Measurements from ENCODE around the gene C1orf198.
"Not testable (repeated sequence)": the region's sequence is repeated elsewhere in the genome, so short reads cannot be mapped to it uniquely, and the experiment has no call there.

The C1orf198 gene

GRCh38 chr1:230860617-230861384 is 7.5 kb downstream of the C1orf198 start:
- DNase-seq (ENCODE audit: low spot score): no peak

GRCh38 chr1:230858918-230859729 is 9.2 kb downstream of the C1orf198 start:
- DNase-seq (ENCODE audit: low spot score): no peak

DNA sequence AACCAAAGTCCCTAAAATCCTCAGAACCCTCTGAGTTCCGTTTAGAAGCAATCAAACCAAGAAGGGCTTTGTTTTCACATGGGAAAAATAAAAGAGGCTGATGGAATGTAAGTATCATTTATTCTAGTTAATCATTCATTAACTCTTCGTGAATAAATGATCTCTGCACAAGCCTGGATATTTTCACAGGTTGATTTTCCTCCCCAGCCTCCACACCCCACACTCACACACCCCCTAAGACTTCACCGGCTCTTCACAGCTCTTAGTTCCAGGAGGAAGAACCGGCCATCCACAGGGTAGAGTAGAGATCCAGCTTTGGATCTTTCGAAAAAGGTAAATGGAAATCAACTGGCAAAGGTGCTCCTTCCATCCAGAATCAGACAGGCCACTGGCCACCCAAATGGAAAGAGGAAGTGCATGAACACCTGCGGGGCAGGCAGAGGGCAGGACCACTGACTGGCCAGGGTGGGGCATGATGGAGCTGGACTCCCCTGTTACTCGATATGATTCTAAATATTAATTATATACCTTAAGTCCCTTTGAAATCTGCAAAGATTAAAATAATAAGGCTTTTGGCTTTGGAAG is 10.0 kb downstream of the C1orf198 start:
- DNase-seq (ENCODE audit: low spot score): no peak

DNA sequence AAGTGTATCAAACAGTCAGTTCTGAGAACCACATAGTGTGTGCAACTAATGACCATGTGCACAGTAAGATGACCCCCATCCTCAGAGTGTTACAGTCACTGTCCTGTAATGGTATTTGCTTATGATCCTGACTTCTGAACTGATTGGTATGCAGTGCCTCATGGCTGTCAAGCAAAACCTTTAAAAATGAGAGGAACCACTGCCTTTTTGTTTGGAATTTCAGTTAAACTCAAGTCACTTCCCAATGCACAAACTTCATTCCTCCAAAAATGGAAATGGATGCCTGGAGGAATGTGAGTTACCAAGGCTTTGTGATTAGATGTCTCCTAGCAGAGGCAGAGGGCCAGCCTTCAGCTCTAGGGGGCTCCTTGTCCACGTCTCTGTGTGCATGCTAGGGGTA is 10.5 kb downstream of the C1orf198 start:
- no peak for DNase-seq (ENCODE audit: low spot score)

GRCh38 chr1:230857077-230857476 is 11.2 kb downstream of the C1orf198 start:
- DNase-seq (ENCODE audit: low spot score): no peak

GRCh38 chr1:230855886-230856285 is 12.4 kb downstream of the C1orf198 start:
- DNase-seq (ENCODE audit: low spot score): no peak

- no peak for DNase-seq (ENCODE audit: low spot score)
These were observed 13.9 kb downstream of the C1orf198 start for GRCh38 chr1:230854423-230854822.

GRCh38 chr1:230853731-230854130 is 14.6 kb downstream of the C1orf198 start:
- no peak for DNase-seq (ENCODE audit: low spot score)

- no peak for DNase-seq (ENCODE audit: low spot score)
These were observed 15.4 kb downstream of the C1orf198 start for GRCh38 chr1:230852959-230853358.

- no peak for DNase-seq (ENCODE audit: low spot score)
These were observed 17.0 kb downstream of the C1orf198 start for GRCh38 chr1:230851291-230851691.

DNA sequence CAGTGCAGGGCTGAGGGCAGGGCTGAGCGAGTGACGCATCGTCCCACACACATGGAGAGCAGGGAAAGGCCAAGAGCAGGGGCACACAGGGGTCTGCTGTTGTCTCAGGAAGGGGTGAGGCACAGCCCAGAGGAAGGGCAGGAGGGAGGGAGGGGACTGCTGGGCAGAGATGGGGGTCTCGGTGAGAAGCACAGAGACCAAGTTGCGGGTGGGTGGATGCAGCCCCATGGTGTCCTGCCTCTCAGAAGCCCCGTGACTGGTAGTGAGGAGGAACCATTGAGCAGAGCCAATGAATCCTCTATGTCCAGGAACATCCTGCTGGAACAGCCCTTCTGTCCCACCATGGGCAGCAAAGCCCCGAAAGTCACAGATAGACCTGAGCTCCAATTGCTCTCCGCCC is 17.8 kb downstream of the C1orf198 start:
- no peak for DNase-seq (ENCODE audit: low spot score)

- no peak for DNase-seq (ENCODE audit: low spot score)
These were observed 18.7 kb downstream of the C1orf198 start for GRCh38 chr1:230849451-230850224.

- DNase-seq (ENCODE audit: low spot score): no peak
These were observed 20.1 kb downstream of the C1orf198 start for GRCh38 chr1:230848235-230848634.

DNA sequence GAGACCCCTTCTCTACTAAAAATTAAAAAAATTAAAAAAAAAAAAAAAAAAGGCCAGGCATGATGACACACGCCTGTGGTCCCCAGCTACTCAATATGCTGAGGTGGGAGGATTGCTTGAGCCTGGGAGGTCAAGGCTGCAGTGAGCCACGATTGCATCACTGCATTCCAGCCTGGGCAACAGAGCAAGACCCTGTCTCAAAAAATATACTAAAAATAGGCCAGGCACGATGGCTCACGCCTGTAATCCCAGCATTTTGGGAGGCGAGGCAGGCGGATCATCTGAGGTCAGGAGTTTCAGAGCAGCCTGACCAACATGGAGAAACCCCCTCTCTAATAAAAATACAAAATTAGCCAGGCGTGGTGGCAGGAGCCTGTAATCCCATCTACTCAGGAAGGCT is 23.1 kb downstream of the C1orf198 start:
- not testable (repeated sequence) for DNase-seq (ENCODE audit: low spot score)

- DNase-seq (ENCODE audit: low spot score): no peak
These were observed 23.8 kb downstream of the C1orf198 start for GRCh38 chr1:230844561-230844960.

GRCh38 chr1:230843503-230844309 is 24.6 kb downstream of the C1orf198 start:
- no peak for DNase-seq (ENCODE audit: low spot score)

DNA sequence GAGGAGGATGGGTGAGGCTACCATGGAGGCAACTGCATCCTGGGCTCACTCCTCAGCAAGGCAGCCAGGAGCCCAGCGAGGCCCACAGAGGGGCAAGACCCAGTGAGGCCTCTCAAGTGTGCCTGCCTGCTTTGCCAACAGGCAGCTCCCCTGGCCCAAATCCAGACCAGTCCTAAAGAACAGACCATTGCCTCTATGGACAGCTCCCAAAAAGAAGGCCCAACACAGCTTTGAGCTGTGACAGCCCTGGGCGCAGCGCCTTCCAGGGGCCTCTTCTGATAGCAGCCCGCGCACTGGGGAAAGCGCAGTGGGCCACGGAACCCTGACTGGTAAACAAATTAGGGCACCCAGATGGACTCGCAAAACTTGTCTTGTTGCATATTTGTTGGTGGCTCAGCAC is 25.5 kb downstream of the C1orf198 start:
- no peak for DNase-seq (ENCODE audit: low spot score)

GRCh38 chr1:230839173-230839572 is 29.1 kb downstream of the C1orf198 start:
- DNase-seq (ENCODE audit: low spot score): no peak

DNA sequence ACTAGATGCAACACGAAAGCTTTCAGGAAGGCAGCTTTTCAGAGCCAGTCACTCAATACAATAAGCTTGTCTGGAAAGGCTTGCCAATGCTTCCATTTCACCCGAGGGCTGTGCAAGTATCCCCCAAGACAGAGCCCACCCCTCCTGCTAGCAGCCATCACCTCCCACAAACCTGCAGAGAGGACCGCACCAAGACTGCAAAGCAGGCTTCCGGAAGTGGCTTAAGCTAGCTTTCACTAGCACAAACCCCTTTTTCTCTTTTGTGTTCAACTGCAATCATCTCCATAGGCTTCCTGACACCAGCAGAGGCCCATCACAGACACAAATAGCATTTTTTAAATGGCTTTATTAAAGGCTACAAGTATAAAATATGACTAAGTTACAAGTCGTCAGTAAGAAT is 31.5 kb downstream of the C1orf198 start:
- DNase-seq (ENCODE audit: low spot score): no peak

- DNase-seq (ENCODE audit: low spot score): no peak
These were observed 32.0 kb downstream of the C1orf198 start for GRCh38 chr1:230836347-230836746.

GRCh38 chr1:230834292-230834691 is 34.0 kb downstream of the C1orf198 start:
- no peak for DNase-seq (ENCODE audit: low spot score)

All from germinal center (tissue), 1 donor.